Stimulated activated naive CD4-positive, alpha-beta T cell treated with Interleukin-2 at 50 U/mL for 16 hours (primary cell): Measurements from ENCODE around the gene FBF1.

Experiments
- DNase-seq: peaks from one replicate; lab custom pipeline; 2025; lab: John Stamatoyannopoulos, UW

Gene FBF1

DNA sequence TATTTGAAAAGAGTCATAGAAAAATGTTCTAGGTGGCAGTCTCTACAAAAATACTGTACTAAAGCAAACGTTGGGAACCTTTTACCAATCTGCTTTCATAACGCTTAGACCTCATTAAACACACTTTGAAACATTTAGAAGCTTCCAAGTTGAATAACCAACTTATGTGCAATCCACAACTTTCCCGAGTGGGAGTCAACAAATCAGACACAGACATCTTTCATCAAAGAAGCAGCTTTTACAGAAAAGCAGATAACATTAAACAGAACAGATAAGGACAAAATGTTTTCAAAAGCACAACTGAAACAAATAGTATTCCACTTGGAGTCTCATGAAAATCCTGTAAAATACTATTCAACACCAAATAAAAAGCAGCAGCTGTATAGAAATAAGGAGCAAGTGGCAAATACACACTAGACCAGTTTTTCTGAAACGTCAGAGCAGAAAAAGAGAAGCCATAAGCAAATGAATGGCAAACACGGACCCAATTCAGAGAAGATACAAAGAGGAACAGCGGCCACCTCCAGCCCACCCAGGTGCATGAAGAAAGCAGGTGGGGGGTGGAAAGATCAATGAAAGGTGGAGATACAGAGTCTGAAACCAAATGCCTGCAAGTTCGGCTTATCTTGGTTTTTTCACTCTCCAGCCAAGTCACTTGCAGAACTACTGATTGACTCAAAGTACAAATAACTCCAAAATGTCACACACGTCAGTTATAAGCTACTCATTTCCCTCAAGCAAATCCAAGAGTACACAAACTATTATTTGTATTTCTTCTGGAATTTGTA, 18.4 kb upstream of the FBF1 start:
- no peak for DNase-seq

GRCh38 chr17:75950855-75951554, 10.2 kb upstream of the FBF1 start:
- DNase-seq: no peak

DNA sequence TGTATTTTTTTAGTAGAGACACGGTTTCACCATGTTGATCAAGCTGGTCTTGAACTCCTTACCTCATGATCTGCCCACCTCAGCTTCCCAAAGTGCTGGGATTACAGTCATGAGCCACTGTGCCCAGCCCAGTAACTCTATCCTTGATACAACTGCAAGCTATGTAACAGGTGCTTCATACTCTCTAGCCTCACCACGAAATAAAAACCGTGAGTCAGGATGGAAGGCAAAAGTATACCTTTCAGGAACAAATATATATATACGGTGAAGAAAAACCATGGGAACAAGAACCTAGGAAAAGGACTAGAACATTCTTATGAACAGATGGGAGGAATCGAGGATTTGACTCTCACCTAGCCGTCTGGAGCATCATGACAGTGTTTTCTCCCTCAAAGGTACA, 9.6 kb upstream of the FBF1 start:
- DNase-seq: no peak

DNA sequence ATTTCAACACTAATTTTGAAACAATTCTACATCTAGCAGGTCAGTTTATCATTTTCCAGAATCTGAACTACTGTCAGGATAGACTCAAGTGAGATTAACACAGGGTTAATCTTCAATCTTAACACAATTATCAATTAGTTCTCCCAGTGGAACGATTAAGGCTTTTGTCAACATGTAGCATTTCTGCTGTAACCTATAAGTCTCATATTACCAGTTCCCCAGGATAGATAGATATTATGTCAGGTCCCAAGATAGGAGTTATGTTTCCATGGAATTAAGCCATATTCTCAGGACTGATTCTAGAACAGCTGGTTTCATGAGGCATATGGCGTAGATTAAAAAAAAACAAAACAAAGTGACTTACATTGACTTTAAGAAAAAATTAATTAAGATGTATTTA, 4.4 kb upstream of the FBF1 start:
- no peak for DNase-seq

DNA sequence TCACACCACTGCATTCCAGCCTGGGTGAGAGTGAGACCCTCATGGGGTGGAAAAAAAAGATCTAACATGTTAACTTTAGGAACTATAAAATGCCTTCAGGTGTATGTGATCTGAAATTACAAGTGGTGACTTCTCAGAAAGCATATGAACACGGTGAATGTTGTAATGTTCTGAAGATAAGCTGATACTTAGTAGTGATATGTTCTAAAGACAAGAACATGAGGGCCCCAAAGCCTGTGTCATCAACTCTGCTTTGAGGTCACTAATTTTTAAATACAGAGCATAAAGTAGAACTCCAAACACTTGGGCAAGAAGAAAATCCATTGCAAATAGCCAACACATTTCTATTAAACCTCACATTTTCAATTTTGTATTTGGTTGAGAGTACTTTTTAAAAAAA, 2.6 kb upstream of the FBF1 start:
- DNase-seq: no peak

- DNase-seq: no peak
Observed at GRCh38 chr17:75942473-75942872, 1.6 kb upstream of the FBF1 start.

GRCh38 chr17:75941442-75941819, 589 bp upstream of the FBF1 start:
- no peak for DNase-seq

GRCh38 chr17:75937652-75938051, 3.2 kb downstream of the FBF1 start:
- no peak for DNase-seq

- DNase-seq: no peak
Observed at GRCh38 chr17:75933808-75934207, 7.0 kb downstream of the FBF1 start.

DNA sequence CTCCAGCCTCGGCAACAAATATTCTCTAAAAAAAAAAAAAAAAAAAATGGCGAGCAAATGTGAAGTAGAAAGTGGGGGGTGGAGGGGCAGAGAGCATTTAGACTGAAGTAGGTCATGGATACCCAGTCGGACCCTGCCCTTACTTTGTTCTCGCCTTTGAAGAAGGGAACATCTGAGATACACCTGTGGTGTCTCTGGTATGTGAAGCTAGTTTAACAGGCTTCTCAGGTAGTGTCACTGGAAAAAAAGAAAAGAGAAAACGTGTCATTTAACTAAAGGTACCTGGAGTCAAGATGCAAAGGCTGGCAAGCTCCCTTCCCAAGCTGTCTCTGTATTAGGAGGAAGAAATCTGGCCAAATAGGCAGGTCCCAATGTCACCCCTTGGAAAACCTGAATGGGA, 8.0 kb downstream of the FBF1 start:
- no peak for DNase-seq

GRCh38 chr17:75931062-75931461, 9.8 kb downstream of the FBF1 start:
- no peak for DNase-seq

DNA sequence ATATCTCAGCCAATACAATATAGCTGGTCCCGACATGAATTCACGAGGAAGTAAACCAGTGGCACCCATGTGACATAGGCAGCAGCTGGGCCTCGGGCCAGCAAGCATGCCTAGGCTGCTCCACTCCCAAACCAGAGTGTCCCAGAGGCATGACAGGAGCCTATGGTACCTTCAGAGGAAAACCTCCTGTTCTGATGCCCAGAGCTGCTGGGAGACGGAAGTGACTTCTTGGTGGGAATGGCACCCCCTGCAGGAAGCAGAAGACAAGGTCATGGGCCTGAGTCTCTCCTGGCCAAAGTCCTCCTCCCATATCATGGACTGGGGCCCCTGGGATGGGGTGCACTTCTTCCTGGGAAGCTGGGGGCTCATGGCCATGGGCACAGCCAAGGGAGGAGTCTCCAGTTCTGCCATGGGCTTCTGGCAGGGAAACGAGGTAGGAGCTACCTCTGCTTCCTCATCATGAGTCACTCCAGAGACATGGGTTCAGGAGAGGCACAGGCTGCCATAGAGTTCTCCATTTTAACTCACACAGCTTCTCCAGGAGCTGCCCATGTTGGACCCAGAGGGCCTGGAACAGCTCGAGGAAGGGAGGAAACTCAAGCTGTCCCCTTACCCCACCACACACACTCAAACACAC, 13.4 kb downstream of the FBF1 start:
- no peak for DNase-seq

- DNase-seq: no peak
Observed at GRCh38 chr17:75926456-75926855, 14.4 kb downstream of the FBF1 start.

- DNase-seq: no peak
Observed at GRCh38 chr17:75925912-75926311, 14.9 kb downstream of the FBF1 start.

- DNase-seq: no peak
Observed at GRCh38 chr17:75925103-75925502, 15.7 kb downstream of the FBF1 start.

DNA sequence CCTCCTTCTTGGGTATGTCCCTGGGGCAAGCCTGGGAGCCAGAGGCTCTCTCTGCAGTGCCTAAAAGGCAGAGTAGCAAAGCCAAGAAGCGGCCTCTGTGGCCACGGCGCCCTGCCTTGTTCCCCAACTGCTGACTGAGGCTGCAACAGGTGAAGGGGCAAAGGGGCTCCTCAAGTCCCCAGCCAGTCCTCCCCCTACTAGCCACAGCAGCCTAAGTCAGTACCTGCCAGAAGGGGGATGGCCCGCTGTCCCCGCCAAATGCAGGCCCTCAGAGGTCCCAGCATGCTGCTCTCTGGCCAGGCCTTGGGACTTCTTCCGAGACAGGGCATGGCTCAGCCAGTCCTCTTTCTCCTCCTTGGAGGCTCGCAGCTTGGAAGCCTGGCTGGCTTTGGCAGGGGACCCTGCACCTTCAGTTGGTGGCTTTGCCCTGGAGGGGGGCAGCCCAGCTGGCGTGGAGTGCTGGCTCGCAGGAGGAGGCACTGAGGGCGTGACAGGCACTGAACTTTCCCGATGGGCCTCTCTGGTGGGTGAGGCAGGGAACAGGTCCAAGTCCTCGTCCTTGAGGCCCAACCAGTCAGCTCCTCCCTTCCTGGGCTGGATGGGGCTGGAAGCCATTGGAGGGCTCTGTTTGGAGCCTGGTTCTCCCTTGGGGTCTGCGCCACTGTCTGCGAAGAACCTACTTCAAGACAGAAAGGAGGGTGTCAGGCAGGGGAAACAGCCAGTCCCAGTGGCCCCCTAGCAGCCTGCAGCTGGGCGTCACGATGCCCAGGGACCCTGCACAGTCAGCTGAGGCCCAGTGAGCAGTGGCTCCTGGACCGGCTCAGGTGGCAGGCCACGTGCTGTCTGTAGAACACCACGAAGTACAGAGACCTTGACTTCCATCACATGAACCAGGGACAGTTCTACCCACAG, 17.6 kb downstream of the FBF1 start:
- no peak for DNase-seq

DNA sequence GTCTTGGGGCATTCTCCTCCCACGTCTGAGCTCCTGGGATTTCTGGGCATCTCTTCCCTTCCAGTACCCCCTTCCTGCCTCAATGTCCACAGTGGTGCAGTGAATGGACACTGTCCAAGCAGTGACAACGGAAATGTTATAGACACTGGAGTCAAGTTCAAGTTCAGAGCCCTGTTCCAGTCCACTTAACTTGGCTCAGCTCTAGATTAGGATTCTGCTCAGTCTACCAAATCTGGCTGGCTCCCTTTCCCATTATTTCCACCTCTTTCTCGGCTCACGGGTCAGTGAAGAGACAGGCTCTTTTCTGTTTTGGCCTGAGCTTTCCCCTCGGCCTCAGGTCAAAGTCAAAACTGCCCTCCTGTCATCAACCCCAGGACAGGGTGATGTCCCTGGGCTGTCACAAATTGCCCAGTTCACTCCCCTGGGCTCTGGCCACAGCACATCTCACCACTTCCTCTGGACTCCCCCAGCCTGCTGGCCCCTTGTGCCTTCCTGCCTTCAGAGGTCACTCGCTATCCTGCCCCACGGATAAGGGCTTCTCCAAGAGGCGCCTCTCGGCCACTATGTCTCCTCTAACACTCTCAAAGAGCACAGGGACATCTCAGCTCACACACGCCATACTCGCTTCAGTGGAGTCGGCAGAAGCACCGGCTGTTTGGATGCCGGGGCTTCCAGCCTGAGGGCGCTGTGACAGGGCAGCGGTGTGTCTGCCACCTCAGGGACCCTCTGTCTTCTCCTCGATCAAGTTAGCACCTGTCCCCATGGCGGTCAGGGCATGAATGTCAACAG, 18.5 kb downstream of the FBF1 start:
- no peak for DNase-seq

GRCh38 chr17:75921596-75921995, 19.2 kb downstream of the FBF1 start:
- no peak for DNase-seq

- no peak for DNase-seq
Observed at GRCh38 chr17:75920045-75920560, 20.7 kb downstream of the FBF1 start.

- no peak for DNase-seq
Observed at GRCh38 chr17:75919611-75920010, 21.2 kb downstream of the FBF1 start.

DNA sequence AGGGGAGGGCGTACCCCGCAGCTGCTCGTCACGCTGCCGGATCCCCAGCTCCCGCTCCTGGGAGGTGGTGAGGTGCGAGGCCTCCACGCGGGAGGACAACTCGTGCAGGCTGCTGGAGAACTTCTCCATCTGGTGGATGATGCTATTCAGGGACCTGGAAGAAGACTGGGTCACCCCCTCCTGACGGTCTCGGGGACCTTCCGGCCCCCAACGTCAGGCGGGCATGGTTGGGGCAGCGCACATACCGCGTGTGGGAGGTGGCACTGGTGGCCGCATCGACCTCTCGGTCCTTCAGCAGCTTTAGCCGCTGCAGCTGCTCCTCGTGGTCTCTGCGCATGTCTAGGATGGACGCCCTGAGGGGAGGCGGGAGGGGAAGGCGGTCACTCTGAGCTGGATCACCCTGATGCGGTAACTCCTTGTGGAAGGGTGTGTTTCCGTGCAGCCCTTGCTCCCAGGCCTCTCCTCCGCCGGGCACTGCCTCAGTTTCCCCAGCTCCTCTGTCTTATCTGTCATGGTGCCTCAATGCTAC, 22.9 kb downstream of the FBF1 start:
- no peak for DNase-seq
